CD4-positive, alpha-beta T cell (primary cell): ENCODE data around the gene PAK6. TPM values are rescaled to one million over a fixed set of nuclear protein-coding genes. Genes with fewer than 3 reads are reported as not detected.
A peak's percentile ranks its signal among the peaks of the same experiment; 100 is the strongest.

Source experiments
- ATAC-seq: fragments of 200-7000 bp; cut with Tn5 transposase; one replicate; pipeline ENCODE4 v1.10.0; 2022; ENCODE audit warnings: mild to moderate bottlenecking; ENCODE audit not compliant: poor library complexity
- CTCF ChIA-PET: fragments of 350-600 bp; sonication (Branson Sonifier 250); formaldehyde crosslinking; loops from one replicate; lab custom pipeline; 2021; ENCODE audit warnings: antibody characterized with exemption, inconsistent platforms; lab: Charles Lee
- POLR2A ChIA-PET: fragments of 350-600 bp; sonication (Branson Sonifier 250); formaldehyde crosslinking; loops from one replicate; lab custom pipeline; 2021; ENCODE audit warnings: antibody characterized with exemption, inconsistent platforms; lab: Charles Lee
- DNase-seq, 14 experiments: peaks; one replicate each; pipeline ENCODE4 v3.0.0-alpha.2; 2013 to 2020; ENCODE audit warnings: mixed read lengths in 2 of 14
- H3K27ac ChIP-seq, 2 donors: one replicate each; pipeline versions ENCODE4 v1.5.1 to v1.7.0; 2013; ENCODE audit warnings: low read length in 2 of 2, low read depth in 1 of 2, mild to moderate bottlenecking in 1 of 2
- H3K27me3 ChIP-seq, 2 experiments: 1 replicate in 1 of 2; 2 replicates in 1 of 2; pipeline versions ENCODE4 v1.6.1 to v1.7.0; 2013; ENCODE audit warnings: low read length in 2 of 2, control low read depth in 1 of 2, mild to moderate bottlenecking in 1 of 2, moderate library complexity in 1 of 2; ENCODE audit not compliant: insufficient read depth in 2 of 2, control insufficient read depth in 1 of 2
- H3K36me3 ChIP-seq: one replicate; pipeline ENCODE4 v1.6.1; 2013; ENCODE audit warnings: low read length, control low read depth; ENCODE audit not compliant: insufficient read depth
- H3K4me1 ChIP-seq: one replicate; pipeline ENCODE4 v1.6.1; 2013; ENCODE audit warnings: low read length, control low read depth; ENCODE audit not compliant: insufficient read depth
- H3K4me3 ChIP-seq: one replicate; pipeline ENCODE4 v1.5.1; 2013; ENCODE audit warnings: mild to moderate bottlenecking, low read length, moderate library complexity
- H3K9me3 ChIP-seq, 2 experiments: 1 replicate in 1 of 2; 2 replicates in 1 of 2; pipeline versions ENCODE4 v1.6.1 to v1.7.0; 2013; ENCODE audit warnings: low read length in 2 of 2, mild to moderate bottlenecking in 2 of 2, control low read depth in 1 of 2, moderate library complexity in 1 of 2; ENCODE audit not compliant: control insufficient read depth in 1 of 2, insufficient read depth in 1 of 2
- H3K27ac Mint-ChIP-seq: one replicate; pipeline ENCODE4 v1.8.0; 2020; ENCODE audit warnings: mixed read lengths
- H3K27me3 Mint-ChIP-seq: one replicate; pipeline ENCODE4 v1.8.0; 2021; ENCODE audit warnings: mixed read lengths
- H3K36me3 Mint-ChIP-seq: one replicate; pipeline ENCODE4 v1.8.0; 2021; ENCODE audit warnings: low read depth, mixed read lengths
- H3K4me1 Mint-ChIP-seq: one replicate; pipeline ENCODE4 v1.8.0; 2021; ENCODE audit warnings: low read depth, mixed read lengths
- H3K4me3 Mint-ChIP-seq: one replicate; pipeline ENCODE4 v1.8.0; 2020; ENCODE audit warnings: mild to moderate bottlenecking, mixed read lengths
- H3K9me3 Mint-ChIP-seq: one replicate; pipeline ENCODE4 v1.8.0; 2020; ENCODE audit warnings: mixed read lengths
- CTCF ChIP-seq: fragments of 200-600 bp; IDR thresholded peaks from one replicate; pipeline ENCODE4 v1.8.0; 2022; ENCODE audit warnings: antibody characterized with exemption, mild to moderate bottlenecking
- intact Hi-C, 2 experiments: fragments of 100-400 bp; cut with DNase I in 1 of 2; cut with micrococcal nuclease in 1 of 2; formaldehyde crosslinking; loops; one replicate each; pipeline versions ENCODE4 v1.15.1 to v1.9.0; 2023 to 2025; cut with DNase I, micrococcal nuclease
- polyA plus RNA-seq, 2 donors: library from polyadenylated mRNA; unstranded; fragments of 120-200 nt; gene quantifications; one replicate each; pipeline ENCODE4 v1.2.1, GENCODE V29; 2013
- total RNA-seq, 174 experiments: library from RNA in 2 of 174; stranded (reverse) in 2 of 174; gene quantifications; one replicate each; pipeline ENCODE4 v1.2.3 and lab custom pipeline; 2021 to 2026

Gene PAK6
- under 1 TPM; 0.34 to 0.36 TPM for total RNA-seq
- polyA plus RNA-seq (2013, experiment 1 of 2) = 0.28 TPM
- 0.30 TPM for polyA plus RNA-seq (2013, experiment 2 of 2)
- 0 to 0.94 (median 0.17) reads per million in 172 experiments for total RNA-seq (lab: John Stamatoyannopoulos, UW)

- Mint-ChIP-seq H3K27me3 (peaks cover 30% of the 10 kb centered on the region), H3K4me1 (peaks cover 7% of the 10 kb centered on the region), H3K4me3 (no peak within 1 kb of the TSS), H3K9me3 (no peaks in the 10 kb centered on the region), H3K27ac (no peak within 1 kb of the TSS), H3K36me3 (no peaks in the 10 kb centered on the region)
- DNase-seq (peak in 3 of 14 experiments; percentile 15 to 40 (median 30)), ATAC-seq (peak; percentile 41)
- H3K9me3 ChIP-seq = peaks cover 0 to 12% of the 10 kb centered on the region in 2 experiments
- no peak within 1 kb of the TSS for H3K27ac ChIP-seq
- peaks cover 10% of the 10 kb centered on the region for H3K4me1 ChIP-seq
- no peaks in the 10 kb centered on the region for H3K36me3 ChIP-seq
- CTCF ChIA-PET = no interaction called here
- intact Hi-C loops = no loop called here
- H3K27me3 ChIP-seq = peaks cover 15 to 23% of the 10 kb centered on the region in 2 experiments
- TF ChIP-seq CTCF = no peak
- POLR2A ChIA-PET = interaction anchor here (0.6 kb wide), 1 partner anchor 200 kb away, joined by 3 read pairs; no protein-coding TSS in a partner anchor
- no peak within 1 kb of the TSS for H3K4me3 ChIP-seq
Observed at GRCh38 chr15:40238532-40239403, at the start of gene PAK6. Gene PAK6 (plus strand): TSS chr15:40239063. CDS start chr15:40264786, 25,723 bp downstream.

DNA sequence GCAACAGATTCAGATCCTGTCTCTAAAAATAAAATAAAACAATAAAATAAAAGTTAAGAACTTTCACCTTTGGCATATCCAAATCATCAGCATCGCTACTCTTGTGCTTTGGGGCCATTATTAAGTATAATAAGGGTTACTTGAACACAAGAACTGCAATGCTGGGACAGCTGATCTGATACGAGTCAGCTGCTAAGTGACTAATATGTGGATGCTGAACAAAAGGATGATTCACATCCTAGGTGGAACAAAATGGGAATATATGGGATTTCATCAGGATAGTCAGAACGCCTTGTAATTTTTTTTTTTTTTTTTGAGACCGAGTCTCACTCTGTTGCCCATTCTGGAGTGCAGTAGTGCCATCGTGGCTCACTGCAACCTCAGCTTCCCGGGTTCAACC is 48.3 kb upstream of the PAK6 start:
- H3K27ac ChIP-seq = no peak overlapping the region
- no peaks in the 10 kb centered on the region for H3K27me3 Mint-ChIP-seq
- no peaks in the 10 kb centered on the region for H3K36me3 Mint-ChIP-seq
- intact Hi-C loops = no loop called here
- no peaks in the 10 kb centered on the region for H3K27me3 ChIP-seq
- no peak for DNase-seq
- H3K9me3 ChIP-seq = no peaks in the 10 kb centered on the region
- no peak overlapping the region for H3K27ac Mint-ChIP-seq
- H3K4me1 Mint-ChIP-seq = no peaks in the 10 kb centered on the region
- ChIA-PET CTCF (no interaction called here), POLR2A (no interaction called here)
- no peaks in the 10 kb centered on the region for H3K9me3 Mint-ChIP-seq
- H3K4me3 ChIP-seq = no peak overlapping the region
- H3K36me3 ChIP-seq = no peaks in the 10 kb centered on the region
- H3K4me3 Mint-ChIP-seq = no peak overlapping the region
- no peaks in the 10 kb centered on the region for H3K4me1 ChIP-seq
- no peak for ATAC-seq
- no peak for TF ChIP-seq CTCF

DNA sequence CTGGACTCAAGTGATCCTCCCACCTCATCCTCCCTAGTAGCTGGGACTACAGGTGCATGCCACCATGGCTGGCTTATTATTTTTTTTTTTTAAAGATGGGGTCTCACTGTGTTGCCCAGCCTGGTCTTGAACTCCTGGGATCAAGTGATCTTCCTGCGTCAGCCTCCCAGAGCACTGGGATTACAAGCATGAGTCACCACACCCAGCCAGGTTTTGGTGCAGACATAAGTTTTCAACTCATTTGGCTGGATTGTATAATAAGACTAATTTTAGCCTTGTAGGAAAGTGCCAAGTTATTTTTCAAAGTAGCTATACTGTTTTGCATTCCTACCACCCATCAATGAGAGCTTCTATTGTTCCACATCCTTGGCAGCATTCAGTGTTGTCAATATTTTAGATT is 45.9 kb upstream of the PAK6 start:
- no peaks in the 10 kb centered on the region for H3K9me3 ChIP-seq
- intact Hi-C loops = no loop called here
- no peaks in the 10 kb centered on the region for H3K27me3 ChIP-seq
- no peak overlapping the region for H3K4me3 ChIP-seq
- Mint-ChIP-seq H3K27ac (no peak overlapping the region), H3K36me3 (no peaks in the 10 kb centered on the region), H3K27me3 (no peaks in the 10 kb centered on the region), H3K4me3 (no peak overlapping the region), H3K4me1 (peaks cover 17% of the 10 kb centered on the region), H3K9me3 (no peaks in the 10 kb centered on the region)
- ChIA-PET CTCF (no interaction called here), POLR2A (no interaction called here)
- peaks cover 5% of the 10 kb centered on the region for H3K4me1 ChIP-seq
- no peak for ATAC-seq
- TF ChIP-seq CTCF = no peak
- no peaks in the 10 kb centered on the region for H3K36me3 ChIP-seq
- no peak overlapping the region for H3K27ac ChIP-seq
- no peak for DNase-seq
